Neural cell (in vitro differentiated cells): ENCODE data around the gene UGT2A2. TPM values are rescaled to one million over a fixed set of nuclear protein-coding genes. Genes with fewer than 3 reads are reported as not detected.

Experiments
- H2AFZ ChIP-seq: fragments of 200-600, 300-800 bp; sonication (generic), shearing (Covaris generic); 2 replicates; pipeline ENCODE4 v1.6.0; 2014; ENCODE audit warnings: low read depth, mild to moderate bottlenecking, antibody characterized with exemption, low read length, moderate library complexity
- H3F3A ChIP-seq: fragments of 200-600 bp; shearing (Covaris generic); 2 replicates; pipeline ENCODE4 v1.6.1; 2016; ENCODE audit warnings: mild to moderate bottlenecking, moderate library complexity, mixed read lengths, antibody characterized with exemption, low read length; ENCODE audit not compliant: insufficient read depth, poor library complexity, severe bottlenecking
- H3K27ac ChIP-seq: fragments of 200-600, 300-800 bp; sonication (generic), shearing (Covaris generic); 2 replicates; pipeline ENCODE4 v1.5.1; 2014; ENCODE audit warnings: mild to moderate bottlenecking, low read length, moderate library complexity
- H3K27me3 ChIP-seq: fragments of 300-800, 200-600 bp; sonication (generic), shearing (Covaris generic); 2 replicates; pipeline ENCODE4 v1.6.0; 2014; ENCODE audit warnings: mild to moderate bottlenecking, low read depth, low read length, moderate library complexity; ENCODE audit not compliant: insufficient read depth
- H3K36me3 ChIP-seq: fragments of 300-800, 200-600 bp; sonication (generic), shearing (Covaris generic); 2 replicates; pipeline ENCODE4 v1.5.1; 2014; ENCODE audit warnings: mild to moderate bottlenecking, antibody characterized with exemption, low read length, moderate library complexity; ENCODE audit not compliant: insufficient read depth
- H3K4me2 ChIP-seq: fragments of 300-800, 200-600 bp; sonication (generic), shearing (Covaris generic); 2 replicates; pipeline ENCODE4 v1.6.0; 2014; ENCODE audit warnings: mild to moderate bottlenecking, low read length
- H3K4me3 ChIP-seq: fragments of 300-800, 200-600 bp; sonication (generic), shearing (Covaris generic); 2 replicates; pipeline ENCODE4 v1.5.1; 2014; ENCODE audit warnings: mild to moderate bottlenecking, low read length, moderate library complexity
- H3K79me2 ChIP-seq: fragments of 200-600 bp; shearing (Covaris generic); replicated peaks from 2 replicates; pipeline ENCODE4 v1.6.0; 2014; ENCODE audit warnings: mild to moderate bottlenecking, low read length, moderate library complexity; ENCODE audit not compliant: insufficient read depth
- H3K9ac ChIP-seq: fragments of 300-800, 200-600 bp; sonication (generic), shearing (Covaris generic); 2 replicates; pipeline ENCODE4 v1.6.1; 2016; ENCODE audit warnings: mild to moderate bottlenecking, low read length, mixed read lengths
- H3K9me2 ChIP-seq: fragments of 200-600 bp; shearing (Covaris generic); 2 replicates; pipeline ENCODE4 v1.6.1; 2016; ENCODE audit warnings: mild to moderate bottlenecking, low read length, mixed read lengths; ENCODE audit not compliant: insufficient read depth
- H3K9me3 ChIP-seq: fragments of 200-600, 300-800 bp; sonication (generic), shearing (Covaris generic); 2 replicates; pipeline ENCODE4 v1.6.1; 2016; ENCODE audit warnings: mild to moderate bottlenecking, mixed run types, low read length, moderate library complexity, mixed read lengths
- H4K20me1 ChIP-seq: fragments of 200-600 bp; shearing (Covaris generic); 2 replicates; pipeline ENCODE4 v1.6.1; 2016; ENCODE audit warnings: mild to moderate bottlenecking, mixed run types; ENCODE audit not compliant: insufficient read depth
- EP300 ChIP-seq: fragments of 450-650 bp; conservative IDR thresholded peaks from 2 replicates; pipeline ENCODE4 v1.6.1; 2014; ENCODE audit warnings: antibody characterized with exemption, mild to moderate bottlenecking, moderate library complexity; ENCODE audit not compliant: poor library complexity, severe bottlenecking
- EZH2 ChIP-seq: fragments of 200-600, 300-800 bp; shearing (Covaris generic), sonication (generic); IDR thresholded peaks from 2 replicates; pipeline ENCODE4 v1.6.1; 2014; ENCODE audit warnings: antibody characterized with exemption, low read length, borderline replicate concordance, mild to moderate bottlenecking; ENCODE audit not compliant: insufficient read depth, poor library complexity, severe bottlenecking
- MXI1 ChIP-seq: fragments of 450-650 bp; conservative IDR thresholded peaks from 2 replicates; pipeline ENCODE4 v1.6.1; 2014; ENCODE audit warnings: antibody characterized with exemption, mild to moderate bottlenecking; ENCODE audit not compliant: poor library complexity, severe bottlenecking
- POLR2AphosphoS5 ChIP-seq: IDR thresholded peaks from 2 replicates; pipeline ENCODE4 v1.6.1; 2012
- RAD21 ChIP-seq: fragments of 450-650 bp; conservative IDR thresholded peaks from 2 replicates; pipeline ENCODE4 v1.6.1; 2014; ENCODE audit warnings: antibody characterized with exemption, mild to moderate bottlenecking, moderate library complexity
- SMC3 ChIP-seq: fragments of 450-650 bp; conservative IDR thresholded peaks from 2 replicates; pipeline ENCODE4 v1.6.1; 2014; ENCODE audit warnings: antibody characterized with exemption, mild to moderate bottlenecking, moderate library complexity; ENCODE audit not compliant: poor library complexity
- TAF1 ChIP-seq: IDR thresholded peaks from 2 replicates; pipeline ENCODE4 v1.6.1; 2012; ENCODE audit warnings: low read depth
- polyA plus RNA-seq: library from polyadenylated mRNA; depleted of rRNA; stranded (reverse); fragments of >200 nt; gene quantifications from 2 replicates; pipeline ENCODE4 v1.2.3, GENCODE V29; 2014
- TF ChIP-seq, protein P1 (sequence below): IDR thresholded peaks from 2 replicates; pipeline ENCODE4 v1.6.1; 2012; ENCODE audit warnings: borderline replicate concordance
- TF ChIP-seq, protein P2 (sequence below): fragments of 450-650 bp; IDR thresholded peaks from 2 replicates; pipeline ENCODE4 v1.5.1; 2014; ENCODE audit warnings: antibody characterized with exemption, mild to moderate bottlenecking, moderate library complexity; ENCODE audit not compliant: poor library complexity, severe bottlenecking

UGT2A2 gene
- polyA plus RNA-seq, 1 donor from 2014 or later: not detected

DNA sequence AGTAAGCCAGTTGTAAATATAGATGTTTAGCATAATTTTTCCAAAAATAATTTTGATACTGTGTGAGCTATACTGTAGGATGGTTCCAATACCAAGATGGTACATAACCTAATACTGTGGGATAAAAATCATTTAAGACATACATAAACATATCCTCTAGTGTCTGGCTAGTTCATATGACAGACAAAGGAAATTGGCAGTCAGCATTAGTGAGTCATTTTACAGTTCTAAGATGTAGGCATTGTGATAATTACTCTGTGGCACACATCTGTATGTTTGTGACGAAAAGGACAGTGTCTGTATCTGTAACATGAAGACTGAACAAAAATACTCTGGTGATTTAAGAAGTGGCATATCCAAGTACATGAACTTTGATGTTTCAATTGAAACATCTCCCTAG lies 49.6 kb downstream of the UGT2A2 start:
- no peaks in the 10 kb centered on the region for H3K36me3 ChIP-seq
- no peaks in the 10 kb centered on the region for H4K20me1 ChIP-seq
- no peak overlapping the region for H2AFZ ChIP-seq
- no peaks in the 10 kb centered on the region for H3K79me2 ChIP-seq
- no peaks in the 10 kb centered on the region for H3F3A ChIP-seq
- no peaks in the 10 kb centered on the region for H3K9me3 ChIP-seq
- H3K9me2 ChIP-seq: no peaks in the 10 kb centered on the region
- H3K27ac ChIP-seq: no peak overlapping the region
- H3K4me2 ChIP-seq: no peak overlapping the region
- no peak for TF ChIP-seq EZH2
- no peak for TF ChIP-seq RAD21
- H3K4me3 ChIP-seq: no peak overlapping the region
- H3K27me3 ChIP-seq: no peaks in the 10 kb centered on the region
- no peak overlapping the region for H3K9ac ChIP-seq

GRCh38 chr4:69584135-69584534 lies 55.3 kb downstream of the UGT2A2 start:
- no peaks in the 10 kb centered on the region for H3K79me2 ChIP-seq
- H3K9me3 ChIP-seq: no peaks in the 10 kb centered on the region
- H3K27me3 ChIP-seq: no peaks in the 10 kb centered on the region
- TF ChIP-seq MXI1 (no peak), EP300 (no peak), EZH2 (no peak), RAD21 (no peak), SMC3 (no peak), TAF1 (no peak), POLR2AphosphoS5 (no peak)
- TF ChIP-seq, protein P1, sequence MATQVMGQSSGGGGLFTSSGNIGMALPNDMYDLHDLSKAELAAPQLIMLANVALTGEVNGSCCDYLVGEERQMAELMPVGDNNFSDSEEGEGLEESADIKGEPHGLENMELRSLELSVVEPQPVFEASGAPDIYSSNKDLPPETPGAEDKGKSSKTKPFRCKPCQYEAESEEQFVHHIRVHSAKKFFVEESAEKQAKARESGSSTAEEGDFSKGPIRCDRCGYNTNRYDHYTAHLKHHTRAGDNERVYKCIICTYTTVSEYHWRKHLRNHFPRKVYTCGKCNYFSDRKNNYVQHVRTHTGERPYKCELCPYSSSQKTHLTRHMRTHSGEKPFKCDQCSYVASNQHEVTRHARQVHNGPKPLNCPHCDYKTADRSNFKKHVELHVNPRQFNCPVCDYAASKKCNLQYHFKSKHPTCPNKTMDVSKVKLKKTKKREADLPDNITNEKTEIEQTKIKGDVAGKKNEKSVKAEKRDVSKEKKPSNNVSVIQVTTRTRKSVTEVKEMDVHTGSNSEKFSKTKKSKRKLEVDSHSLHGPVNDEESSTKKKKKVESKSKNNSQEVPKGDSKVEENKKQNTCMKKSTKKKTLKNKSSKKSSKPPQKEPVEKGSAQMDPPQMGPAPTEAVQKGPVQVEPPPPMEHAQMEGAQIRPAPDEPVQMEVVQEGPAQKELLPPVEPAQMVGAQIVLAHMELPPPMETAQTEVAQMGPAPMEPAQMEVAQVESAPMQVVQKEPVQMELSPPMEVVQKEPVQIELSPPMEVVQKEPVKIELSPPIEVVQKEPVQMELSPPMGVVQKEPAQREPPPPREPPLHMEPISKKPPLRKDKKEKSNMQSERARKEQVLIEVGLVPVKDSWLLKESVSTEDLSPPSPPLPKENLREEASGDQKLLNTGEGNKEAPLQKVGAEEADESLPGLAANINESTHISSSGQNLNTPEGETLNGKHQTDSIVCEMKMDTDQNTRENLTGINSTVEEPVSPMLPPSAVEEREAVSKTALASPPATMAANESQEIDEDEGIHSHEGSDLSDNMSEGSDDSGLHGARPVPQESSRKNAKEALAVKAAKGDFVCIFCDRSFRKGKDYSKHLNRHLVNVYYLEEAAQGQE: no peak
- TF ChIP-seq, protein P2, sequence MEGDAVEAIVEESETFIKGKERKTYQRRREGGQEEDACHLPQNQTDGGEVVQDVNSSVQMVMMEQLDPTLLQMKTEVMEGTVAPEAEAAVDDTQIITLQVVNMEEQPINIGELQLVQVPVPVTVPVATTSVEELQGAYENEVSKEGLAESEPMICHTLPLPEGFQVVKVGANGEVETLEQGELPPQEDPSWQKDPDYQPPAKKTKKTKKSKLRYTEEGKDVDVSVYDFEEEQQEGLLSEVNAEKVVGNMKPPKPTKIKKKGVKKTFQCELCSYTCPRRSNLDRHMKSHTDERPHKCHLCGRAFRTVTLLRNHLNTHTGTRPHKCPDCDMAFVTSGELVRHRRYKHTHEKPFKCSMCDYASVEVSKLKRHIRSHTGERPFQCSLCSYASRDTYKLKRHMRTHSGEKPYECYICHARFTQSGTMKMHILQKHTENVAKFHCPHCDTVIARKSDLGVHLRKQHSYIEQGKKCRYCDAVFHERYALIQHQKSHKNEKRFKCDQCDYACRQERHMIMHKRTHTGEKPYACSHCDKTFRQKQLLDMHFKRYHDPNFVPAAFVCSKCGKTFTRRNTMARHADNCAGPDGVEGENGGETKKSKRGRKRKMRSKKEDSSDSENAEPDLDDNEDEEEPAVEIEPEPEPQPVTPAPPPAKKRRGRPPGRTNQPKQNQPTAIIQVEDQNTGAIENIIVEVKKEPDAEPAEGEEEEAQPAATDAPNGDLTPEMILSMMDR: no peak
- no peak overlapping the region for H3K27ac ChIP-seq
- no peaks in the 10 kb centered on the region for H4K20me1 ChIP-seq
- no peaks in the 10 kb centered on the region for H3F3A ChIP-seq
- no peak overlapping the region for H3K4me3 ChIP-seq
- no peaks in the 10 kb centered on the region for H3K36me3 ChIP-seq
- no peak overlapping the region for H3K4me2 ChIP-seq
- H2AFZ ChIP-seq: no peak overlapping the region
- no peak overlapping the region for H3K9ac ChIP-seq
- H3K9me2 ChIP-seq: no peaks in the 10 kb centered on the region

- no peaks in the 10 kb centered on the region for H3K79me2 ChIP-seq
- H4K20me1 ChIP-seq: no peaks in the 10 kb centered on the region
- no peak overlapping the region for H3K27ac ChIP-seq
- no peak for TF ChIP-seq TAF1
- TF ChIP-seq, protein P2: no peak
- no peak for TF ChIP-seq POLR2AphosphoS5
- no peaks in the 10 kb centered on the region for H3K9me3 ChIP-seq
- no peak overlapping the region for H3K9ac ChIP-seq
- H3F3A ChIP-seq: no peaks in the 10 kb centered on the region
- H3K36me3 ChIP-seq: no peaks in the 10 kb centered on the region
- H3K4me3 ChIP-seq: no peak overlapping the region
- H3K9me2 ChIP-seq: no peaks in the 10 kb centered on the region
- no peak overlapping the region for H3K4me2 ChIP-seq
- no peak overlapping the region for H2AFZ ChIP-seq
- H3K27me3 ChIP-seq: no peaks in the 10 kb centered on the region
Observed at GRCh38 chr4:69583543-69583942, 55.9 kb downstream of the UGT2A2 start.
